ENCODE data around the gene SANBR.

DNA sequence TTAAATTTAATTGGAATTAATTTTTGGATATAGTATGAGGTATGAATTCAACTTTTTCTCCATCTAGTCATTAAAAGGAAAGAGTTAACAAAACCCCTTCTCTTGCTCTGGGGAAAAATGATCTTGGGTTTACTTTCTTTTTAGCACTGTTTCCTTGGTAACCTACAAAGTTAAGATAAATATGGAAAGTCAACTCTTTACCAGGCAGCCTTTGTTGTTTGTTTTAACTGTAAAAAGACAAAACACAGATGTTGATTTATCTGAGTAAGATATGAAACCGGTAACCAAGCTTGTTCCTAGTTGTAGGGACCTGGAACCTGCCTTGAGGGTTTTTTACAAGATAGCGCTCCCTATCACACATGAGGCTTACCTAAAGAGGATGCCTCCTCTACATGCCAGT is 10.1 kb upstream of the SANBR start:
- TF ChIP-seq, protein P1, sequence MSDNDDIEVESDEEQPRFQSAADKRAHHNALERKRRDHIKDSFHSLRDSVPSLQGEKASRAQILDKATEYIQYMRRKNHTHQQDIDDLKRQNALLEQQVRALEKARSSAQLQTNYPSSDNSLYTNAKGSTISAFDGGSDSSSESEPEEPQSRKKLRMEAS (IDR thresholded peaks at IDR 0.05; ENCODE audit: insufficient read depth, insufficient read length) = no peak
- no peak for TF ChIP-seq POLR2A (IDR thresholded peaks at IDR 0.05; ENCODE audit: low read depth, low read length)
- TF ChIP-seq, protein P2, sequence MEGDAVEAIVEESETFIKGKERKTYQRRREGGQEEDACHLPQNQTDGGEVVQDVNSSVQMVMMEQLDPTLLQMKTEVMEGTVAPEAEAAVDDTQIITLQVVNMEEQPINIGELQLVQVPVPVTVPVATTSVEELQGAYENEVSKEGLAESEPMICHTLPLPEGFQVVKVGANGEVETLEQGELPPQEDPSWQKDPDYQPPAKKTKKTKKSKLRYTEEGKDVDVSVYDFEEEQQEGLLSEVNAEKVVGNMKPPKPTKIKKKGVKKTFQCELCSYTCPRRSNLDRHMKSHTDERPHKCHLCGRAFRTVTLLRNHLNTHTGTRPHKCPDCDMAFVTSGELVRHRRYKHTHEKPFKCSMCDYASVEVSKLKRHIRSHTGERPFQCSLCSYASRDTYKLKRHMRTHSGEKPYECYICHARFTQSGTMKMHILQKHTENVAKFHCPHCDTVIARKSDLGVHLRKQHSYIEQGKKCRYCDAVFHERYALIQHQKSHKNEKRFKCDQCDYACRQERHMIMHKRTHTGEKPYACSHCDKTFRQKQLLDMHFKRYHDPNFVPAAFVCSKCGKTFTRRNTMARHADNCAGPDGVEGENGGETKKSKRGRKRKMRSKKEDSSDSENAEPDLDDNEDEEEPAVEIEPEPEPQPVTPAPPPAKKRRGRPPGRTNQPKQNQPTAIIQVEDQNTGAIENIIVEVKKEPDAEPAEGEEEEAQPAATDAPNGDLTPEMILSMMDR (IDR thresholded peaks at IDR 0.05; ENCODE audit: extremely low read depth in 1 of 2, insufficient read depth in 1 of 2, low read depth in 1 of 2, low read length in 2 of 2) = no peak
- no peak for TF ChIP-seq MYC (IDR thresholded peaks at IDR 0.05; ENCODE audit: low read depth, low read length)
- TF ChIP-seq POLR2AphosphoS5 (IDR thresholded peaks at IDR 0.05; ENCODE audit: insufficient read depth, low read depth, low read length) = no peak
- no peak for TF ChIP-seq EZH2 (IDR thresholded peaks at IDR 0.05; ENCODE audit: borderline replicate concordance, low read depth, low read length, severe bottlenecking)
- no peak for TF ChIP-seq JUN (IDR thresholded peaks at IDR 0.05; ENCODE audit: borderline replicate concordance, insufficient read depth, insufficient read length, low read depth)

Data from endothelial cell of umbilical vein (primary cell).